GM04503 (cell line): ENCODE measurements around the gene TNNI2.

Experiments used
- DNase-seq: peaks from one replicate; pipeline ENCODE4 v3.0.0-alpha.2; 2012; ENCODE audit warnings: low read depth

TNNI2 gene

GRCh38 chr11:1821562-1821961, 17.2 kb upstream of the TNNI2 start:
- no peak for DNase-seq

- no peak for DNase-seq
Measured at GRCh38 chr11:1822648-1823375, 16.0 kb upstream of the TNNI2 start.

- no peak for DNase-seq
Measured at GRCh38 chr11:1823376-1824220, 15.2 kb upstream of the TNNI2 start.

- DNase-seq, result no peak
Measured at GRCh38 chr11:1824221-1825038, 14.4 kb upstream of the TNNI2 start.

GRCh38 chr11:1825039-1825740, 13.6 kb upstream of the TNNI2 start:
- DNase-seq, result no peak

GRCh38 chr11:1825785-1826451, 12.9 kb upstream of the TNNI2 start:
- DNase-seq, result no peak

- DNase-seq, result no peak
Measured at GRCh38 chr11:1826552-1827094, 12.2 kb upstream of the TNNI2 start.

- no peak for DNase-seq
Measured at GRCh38 chr11:1827095-1827813, 11.5 kb upstream of the TNNI2 start.

- DNase-seq, result no peak
Measured at GRCh38 chr11:1827931-1828330, 10.8 kb upstream of the TNNI2 start.

- no peak for DNase-seq
Measured at GRCh38 chr11:1828542-1828941, 10.2 kb upstream of the TNNI2 start.

- DNase-seq, result no peak
Measured at GRCh38 chr11:1829039-1829820, 9.6 kb upstream of the TNNI2 start.

- no peak for DNase-seq
Measured at GRCh38 chr11:1830004-1830321, 8.8 kb upstream of the TNNI2 start.

- DNase-seq, result no peak
Measured at GRCh38 chr11:1830322-1831223, 8.2 kb upstream of the TNNI2 start.

- DNase-seq, result no peak
Measured at GRCh38 chr11:1831338-1832210, 7.2 kb upstream of the TNNI2 start.

GRCh38 chr11:1832211-1832919, 6.4 kb upstream of the TNNI2 start:
- no peak for DNase-seq

- DNase-seq, result no peak
Measured at GRCh38 chr11:1832920-1833295, 5.9 kb upstream of the TNNI2 start.

- DNase-seq, result no peak
Measured at GRCh38 chr11:1834062-1834610, 4.6 kb upstream of the TNNI2 start.
